Activated CD8-positive, alpha-beta T cell treated with anti-CD3 and anti-CD28 coated beads, Interleukin-2, amount 10 ng/mL, durations not matched to agents 7 days and 5 days (primary cell): ENCODE results near the gene PDPR. TPM values are rescaled to one million over a fixed set of nuclear protein-coding genes. Genes with fewer than 3 reads are reported as not detected.
"Not testable (repeated sequence)": the region's sequence is repeated elsewhere in the genome, so short reads cannot be mapped to it uniquely, and the experiment has no call there.

ENCODE experiments used
- ATAC-seq: fragments of 150-1000 bp; cut with Tn5 transposase; one replicate; pipeline ENCODE4 v1.10.0; 2021; ENCODE audit warnings: moderate library complexity
- CTCF ChIA-PET: fragments of 350-600 bp; sonication (Branson Sonifier 250); formaldehyde crosslinking; loops from one replicate; lab custom pipeline; 2021; ENCODE audit warnings: antibody characterized with exemption; lab: Charles Lee
- POLR2A ChIA-PET: fragments of 350-600 bp; sonication (Branson Sonifier 250); formaldehyde crosslinking; loops from one replicate; lab custom pipeline; 2021; ENCODE audit warnings: antibody characterized with exemption; lab: Charles Lee
- DNase-seq: peaks from one replicate; pipeline ENCODE4 v3.0.0-alpha.2; 2020
- H3K27ac Mint-ChIP-seq: one replicate; pipeline ENCODE4 v1.8.0; 2021; ENCODE audit warnings: mild to moderate bottlenecking, mixed read lengths
- H3K27me3 Mint-ChIP-seq: one replicate; pipeline ENCODE4 v1.8.0; 2021; ENCODE audit warnings: low read depth, mixed read lengths
- H3K36me3 Mint-ChIP-seq: one replicate; pipeline ENCODE4 v1.8.0; 2021; ENCODE audit warnings: low read depth, mixed read lengths
- H3K4me1 Mint-ChIP-seq: one replicate; pipeline ENCODE4 v1.8.0; 2021; ENCODE audit warnings: low read depth, mixed read lengths
- H3K4me3 Mint-ChIP-seq: one replicate; pipeline ENCODE4 v1.8.0; 2021; ENCODE audit warnings: mild to moderate bottlenecking, mixed read lengths
- H3K9me3 Mint-ChIP-seq: one replicate; pipeline ENCODE4 v1.8.0; 2022; ENCODE audit warnings: mixed read lengths; ENCODE audit not compliant: insufficient read depth
- total RNA-seq, 2 experiments: library from RNA; stranded (reverse); gene quantifications; one replicate each; pipeline ENCODE4 v1.2.3, GENCODE V29; 2021

The PDPR gene
- total RNA-seq, 2 experiments from 2014 or later = 22.8 to 23.3 TPM

DNA sequence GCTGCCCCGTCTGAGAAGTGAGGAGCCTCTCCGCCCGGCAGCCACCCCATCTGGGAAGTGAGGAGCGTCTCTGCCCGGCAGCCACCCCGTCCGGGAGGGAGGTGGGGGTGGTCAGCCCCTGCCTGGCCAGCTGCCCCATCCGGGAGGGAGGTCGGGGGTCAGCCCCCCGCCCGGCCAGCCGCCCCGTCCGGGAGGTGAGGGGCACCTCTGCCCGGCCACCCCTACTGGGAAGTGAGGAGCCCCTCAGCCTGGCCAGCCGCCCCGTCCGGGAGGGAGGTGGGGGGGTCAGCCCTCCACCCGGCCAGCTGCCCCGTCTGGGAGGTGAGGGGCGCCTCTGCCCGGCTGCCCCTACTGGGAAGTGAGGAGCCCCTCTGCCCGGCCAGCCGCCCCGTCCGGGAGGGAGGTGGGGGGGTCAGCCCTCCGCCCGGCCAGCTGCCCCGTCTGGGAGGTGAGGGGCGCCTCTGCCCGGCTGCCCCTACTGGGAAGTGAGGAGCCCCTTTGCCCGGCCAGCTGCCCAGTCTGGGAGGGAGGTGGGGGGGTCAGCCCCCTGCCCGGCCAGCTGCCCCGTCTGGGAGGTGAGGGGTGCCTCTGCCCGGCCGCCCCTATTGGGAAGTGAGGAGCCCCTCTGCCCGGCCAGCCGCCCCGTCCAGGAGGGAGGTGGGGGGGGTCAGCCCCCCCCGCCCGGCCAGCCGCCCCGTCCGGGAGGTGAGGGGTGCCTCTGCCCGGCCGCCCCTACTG is 90.7 kb downstream of the PDPR start:
- CTCF ChIA-PET, H3K27me3 Mint-ChIP-seq, POLR2A ChIA-PET, DNase-seq, H3K27ac Mint-ChIP-seq, H3K9me3 Mint-ChIP-seq, H3K4me1 Mint-ChIP-seq, H3K4me3 Mint-ChIP-seq, ATAC-seq: not testable (repeated sequence)
- H3K36me3 Mint-ChIP-seq = peaks cover 18% of the 10 kb centered on the region

DNA sequence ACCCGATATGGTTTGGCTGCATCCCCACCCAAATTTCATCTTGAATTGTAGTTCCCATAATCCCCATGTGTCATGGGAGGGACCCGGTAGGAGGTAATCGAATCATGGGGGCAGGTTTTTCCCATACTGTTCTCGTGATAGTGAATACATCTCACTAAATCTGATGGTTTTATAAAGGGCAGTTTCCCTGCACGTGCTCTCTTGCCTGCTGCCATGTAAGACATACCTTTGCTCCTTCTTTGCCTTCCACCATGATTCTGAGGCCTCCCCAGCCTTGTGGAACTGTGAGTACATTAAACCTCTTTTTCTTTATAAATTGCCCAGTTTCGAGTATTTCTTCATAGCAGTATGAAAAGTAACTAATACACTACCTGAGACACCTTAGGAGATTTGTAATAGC is 92.2 kb downstream of the PDPR start:
- ATAC-seq, POLR2A ChIA-PET, H3K27ac Mint-ChIP-seq, DNase-seq, H3K9me3 Mint-ChIP-seq, H3K4me1 Mint-ChIP-seq, H3K4me3 Mint-ChIP-seq, CTCF ChIA-PET, H3K27me3 Mint-ChIP-seq: not testable (repeated sequence)
- peaks cover 25% of the 10 kb centered on the region for H3K36me3 Mint-ChIP-seq

Other genes starting within 250 kb of the PDPR start
- gene CLEC18A, start 163.0 kb upstream of the PDPR start, total RNA-seq = under 1 TPM; 0.63 to 0.95 TPM
- 1 to 10 TPM in 1 of 2 experiments, under 1 TPM in 1; 0.42 to 1.1 TPM for gene CLEC18C, start 59.5 kb downstream of the PDPR start, total RNA-seq
- 10 to 100 TPM; 27.6 to 28.5 TPM for gene EXOSC6, start 137.6 kb downstream of the PDPR start, total RNA-seq
- gene AARS1, start 175.2 kb downstream of the PDPR start, total RNA-seq = 100 to 1,000 TPM in 1 of 2 experiments, 10 to 100 TPM in 1; 98.5 to 103 TPM
- gene DDX19B, start 184.9 kb downstream of the PDPR start, total RNA-seq = 10 to 100 TPM; 28.8 to 32.6 TPM
- gene DDX19A, start 232.6 kb downstream of the PDPR start, total RNA-seq = 10 to 100 TPM; 38.1 to 38.7 TPM